Panc1 (cell line): ENCODE results near the gene SRCAP.

Experiments used
- POLR2AphosphoS5 ChIP-seq: IDR thresholded peaks from 2 replicates; pipeline ENCODE4 v1.6.1; 2012; ENCODE audit warnings: mild to moderate bottlenecking, low read depth, low read length, moderate library complexity
- SIN3A ChIP-seq: IDR thresholded peaks from 2 replicates; pipeline ENCODE4 v1.6.1; 2012; ENCODE audit warnings: low read depth, mild to moderate bottlenecking, low read length, moderate library complexity, borderline replicate concordance; ENCODE audit not compliant: insufficient read depth
- TF ChIP-seq, protein P1 (sequence below): fragments of 450-650 bp; IDR thresholded peaks from 2 replicates; pipeline ENCODE4 v1.5.1; 2017; ENCODE audit warnings: mild to moderate bottlenecking
- TF ChIP-seq, protein P2 (sequence below), 2 experiments: IDR thresholded peaks; 2 replicates each; pipeline ENCODE4 v1.6.1; 2011 to 2012; ENCODE audit warnings: low read depth in 2 of 2, control low read depth in 1 of 2, low read length in 1 of 2, mild to moderate bottlenecking in 1 of 2, moderate library complexity in 1 of 2; ENCODE audit not compliant: insufficient read depth in 1 of 2

DNA sequence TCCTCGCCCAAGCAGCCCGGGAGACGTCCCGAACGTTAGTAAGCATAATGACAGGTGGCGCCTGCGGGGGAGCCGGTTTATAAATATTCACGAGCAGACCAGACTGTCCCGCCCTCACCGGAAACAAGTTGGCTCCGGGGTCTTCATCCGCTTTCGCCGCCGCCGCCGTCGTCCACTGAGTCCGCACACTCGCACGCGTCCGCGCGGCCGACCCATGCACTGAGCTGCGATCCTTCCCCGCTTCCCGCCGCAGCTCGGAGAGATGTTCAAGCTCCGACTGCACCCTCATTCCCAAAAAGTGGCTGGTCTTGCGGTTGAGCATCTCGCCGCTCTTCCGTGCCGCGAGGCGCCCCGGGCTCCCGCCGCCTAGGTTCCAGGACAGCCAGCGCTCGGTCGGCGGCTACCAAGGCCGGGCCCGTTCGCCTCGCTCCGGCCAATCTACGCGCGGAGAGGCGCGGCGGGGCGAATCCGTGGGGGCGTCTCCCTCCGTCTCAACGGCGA is 62.5 kb downstream of the SRCAP start:
- TF ChIP-seq, protein P1, sequence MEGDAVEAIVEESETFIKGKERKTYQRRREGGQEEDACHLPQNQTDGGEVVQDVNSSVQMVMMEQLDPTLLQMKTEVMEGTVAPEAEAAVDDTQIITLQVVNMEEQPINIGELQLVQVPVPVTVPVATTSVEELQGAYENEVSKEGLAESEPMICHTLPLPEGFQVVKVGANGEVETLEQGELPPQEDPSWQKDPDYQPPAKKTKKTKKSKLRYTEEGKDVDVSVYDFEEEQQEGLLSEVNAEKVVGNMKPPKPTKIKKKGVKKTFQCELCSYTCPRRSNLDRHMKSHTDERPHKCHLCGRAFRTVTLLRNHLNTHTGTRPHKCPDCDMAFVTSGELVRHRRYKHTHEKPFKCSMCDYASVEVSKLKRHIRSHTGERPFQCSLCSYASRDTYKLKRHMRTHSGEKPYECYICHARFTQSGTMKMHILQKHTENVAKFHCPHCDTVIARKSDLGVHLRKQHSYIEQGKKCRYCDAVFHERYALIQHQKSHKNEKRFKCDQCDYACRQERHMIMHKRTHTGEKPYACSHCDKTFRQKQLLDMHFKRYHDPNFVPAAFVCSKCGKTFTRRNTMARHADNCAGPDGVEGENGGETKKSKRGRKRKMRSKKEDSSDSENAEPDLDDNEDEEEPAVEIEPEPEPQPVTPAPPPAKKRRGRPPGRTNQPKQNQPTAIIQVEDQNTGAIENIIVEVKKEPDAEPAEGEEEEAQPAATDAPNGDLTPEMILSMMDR: no peak
- TF ChIP-seq SIN3A (no peak), POLR2AphosphoS5 (no peak; the same call in 1 of the 2 replicates)
- TF ChIP-seq, protein P2, sequence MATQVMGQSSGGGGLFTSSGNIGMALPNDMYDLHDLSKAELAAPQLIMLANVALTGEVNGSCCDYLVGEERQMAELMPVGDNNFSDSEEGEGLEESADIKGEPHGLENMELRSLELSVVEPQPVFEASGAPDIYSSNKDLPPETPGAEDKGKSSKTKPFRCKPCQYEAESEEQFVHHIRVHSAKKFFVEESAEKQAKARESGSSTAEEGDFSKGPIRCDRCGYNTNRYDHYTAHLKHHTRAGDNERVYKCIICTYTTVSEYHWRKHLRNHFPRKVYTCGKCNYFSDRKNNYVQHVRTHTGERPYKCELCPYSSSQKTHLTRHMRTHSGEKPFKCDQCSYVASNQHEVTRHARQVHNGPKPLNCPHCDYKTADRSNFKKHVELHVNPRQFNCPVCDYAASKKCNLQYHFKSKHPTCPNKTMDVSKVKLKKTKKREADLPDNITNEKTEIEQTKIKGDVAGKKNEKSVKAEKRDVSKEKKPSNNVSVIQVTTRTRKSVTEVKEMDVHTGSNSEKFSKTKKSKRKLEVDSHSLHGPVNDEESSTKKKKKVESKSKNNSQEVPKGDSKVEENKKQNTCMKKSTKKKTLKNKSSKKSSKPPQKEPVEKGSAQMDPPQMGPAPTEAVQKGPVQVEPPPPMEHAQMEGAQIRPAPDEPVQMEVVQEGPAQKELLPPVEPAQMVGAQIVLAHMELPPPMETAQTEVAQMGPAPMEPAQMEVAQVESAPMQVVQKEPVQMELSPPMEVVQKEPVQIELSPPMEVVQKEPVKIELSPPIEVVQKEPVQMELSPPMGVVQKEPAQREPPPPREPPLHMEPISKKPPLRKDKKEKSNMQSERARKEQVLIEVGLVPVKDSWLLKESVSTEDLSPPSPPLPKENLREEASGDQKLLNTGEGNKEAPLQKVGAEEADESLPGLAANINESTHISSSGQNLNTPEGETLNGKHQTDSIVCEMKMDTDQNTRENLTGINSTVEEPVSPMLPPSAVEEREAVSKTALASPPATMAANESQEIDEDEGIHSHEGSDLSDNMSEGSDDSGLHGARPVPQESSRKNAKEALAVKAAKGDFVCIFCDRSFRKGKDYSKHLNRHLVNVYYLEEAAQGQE (IDR thresholded peaks at IDR 0.05; ENCODE audit: insufficient read depth in 1 of 2, low read depth in 2 of 2, low read length in 1 of 2): no peak
